Suprapubic skin (tissue), 4 donors: Measurements from ENCODE around the gene HIPK4. TPM values are rescaled to one million over a fixed set of nuclear protein-coding genes. Genes with fewer than 3 reads are reported as not detected.

Experiments
- DNase-seq, 2 donors: peaks; one replicate each; pipeline ENCODE4 v3.0.0-alpha.2; 2019; ENCODE audit warnings: low spot score in 2 of 2
- H3K27ac ChIP-seq: fragments of 200-600 bp; sonication (generic); one replicate; pipeline ENCODE4 v1.5.1; 2019
- H3K27me3 ChIP-seq: fragments of 200-600 bp; sonication (generic); one replicate; pipeline ENCODE4 v1.5.1; 2019
- H3K36me3 ChIP-seq: fragments of 200-600 bp; sonication (generic); one replicate; pipeline ENCODE4 v1.5.1; 2019
- H3K4me1 ChIP-seq: fragments of 200-600 bp; sonication (generic); one replicate; pipeline ENCODE4 v1.5.1; 2019
- H3K4me3 ChIP-seq: fragments of 200-600 bp; sonication (generic); one replicate; pipeline ENCODE4 v1.5.1; 2019; ENCODE audit warnings: mild to moderate bottlenecking
- H3K9me3 ChIP-seq: fragments of 200-600 bp; sonication (generic); one replicate; pipeline ENCODE4 v1.5.1; 2019
- CTCF ChIP-seq, 2 donors: fragments of 200-600 bp in 1 of 2; fragments of 450-650 bp in 1 of 2; sonication (generic) in 1 of 2; IDR thresholded peaks; one replicate each; pipeline ENCODE4 v1.5.1; 2016 to 2019; ENCODE audit warnings: antibody characterized with exemption in 2 of 2, mild to moderate bottlenecking in 1 of 2, moderate library complexity in 1 of 2
- EP300 ChIP-seq: sonication (generic); formaldehyde crosslinking; IDR thresholded peaks from one replicate; pipeline ENCODE4 v1.6.1; 2017; ENCODE audit warnings: antibody characterized with exemption
- POLR2A ChIP-seq, 2 donors: fragments of 450-650 bp; IDR thresholded peaks; one replicate each; pipeline ENCODE4 v1.6.1; 2017; ENCODE audit warnings: antibody characterized with exemption in 2 of 2, mild to moderate bottlenecking in 2 of 2, moderate library complexity in 2 of 2
- POLR2AphosphoS5 ChIP-seq, 3 donors: sonication (generic); formaldehyde crosslinking; IDR thresholded peaks; one replicate each; pipeline ENCODE4 v1.6.1; 2017; ENCODE audit warnings: antibody characterized with exemption in 3 of 3
- WGBS: methylation state at CpG from one replicate; pipeline ENCODE4 v1.1.5; 2018; 5-methylcytosine and 5-hydroxymethylcytosine counted together
- total RNA-seq, 4 donors: library from RNA; depleted of rRNA; stranded (reverse); fragments of >200 nt; gene quantifications; one replicate each; pipeline ENCODE4 v1.1.0, GENCODE V29; 2016

Gene HIPK4
- total RNA-seq, 4 donors from 2014 or later = 0.21 to 0.47 (median 0.42) TPM; not detected in 1

- H3K27ac ChIP-seq = no peak overlapping the region
- no peaks in the 10 kb centered on the region for H3K27me3 ChIP-seq
- TF ChIP-seq POLR2AphosphoS5 (IDR thresholded peaks at IDR 0.05) (no peak), CTCF (IDR thresholded peaks at IDR 0.05) (no peak), POLR2A (IDR thresholded peaks at IDR 0.05) (no peak), EP300 (no peak)
- peaks cover 71% of the 10 kb centered on the region for H3K36me3 ChIP-seq
- no peak for DNase-seq
- no peak overlapping the region for H3K4me3 ChIP-seq
- peaks cover 8% of the 10 kb centered on the region for H3K4me1 ChIP-seq
- H3K9me3 ChIP-seq = no peaks in the 10 kb centered on the region
- 93% methylated on average over 6 of the region's 6 CpGs for WGBS
These were observed 57.3 kb downstream of the HIPK4 start for GRCh38 chr19:40332669-40333068.

GRCh38 chr19:40331052-40331451 is 58.9 kb downstream of the HIPK4 start:
- H3K4me3 ChIP-seq = no peak overlapping the region
- no peak overlapping the region for H3K27ac ChIP-seq
- no peak for DNase-seq
- 65% methylated on average over 5 of the region's 5 CpGs for WGBS
- no peaks in the 10 kb centered on the region for H3K9me3 ChIP-seq
- TF ChIP-seq POLR2AphosphoS5 (IDR thresholded peaks at IDR 0.05) (no peak), POLR2A (IDR thresholded peaks at IDR 0.05) (no peak), CTCF (IDR thresholded peaks at IDR 0.05) (no peak), EP300 (no peak)
- H3K4me1 ChIP-seq = peaks cover 8% of the 10 kb centered on the region
- no peaks in the 10 kb centered on the region for H3K27me3 ChIP-seq
- H3K36me3 ChIP-seq = peaks cover 81% of the 10 kb centered on the region

Other genes with a start within 250 kb of the HIPK4 start
- 10 to 100 TPM; 11.0 to 20.4 (median 17.1) TPM for gene MAP3K10, start 198.8 kb downstream of the HIPK4 start, total RNA-seq
- not detected for gene TTC9B, start 171.8 kb downstream of the HIPK4 start, total RNA-seq
- under 1 TPM in 1 of 4 donors, not detected in 3; 0.26 TPM for gene CCNP, start 163.5 kb downstream of the HIPK4 start, total RNA-seq
- 100 to 1,000 TPM in 2 of 4 donors, 10 to 100 TPM in 2; 76.4 to 146 (median 92.3) TPM for gene AKT2, start 104.8 kb downstream of the HIPK4 start, total RNA-seq
- gene C19orf47, start 41.8 kb downstream of the HIPK4 start, total RNA-seq = 10 to 100 TPM; 14.8 to 34.9 (median 16.3) TPM
- 100 to 1,000 TPM; 173 to 231 (median 202) TPM for gene PLD3, start 41.5 kb downstream of the HIPK4 start, total RNA-seq
- gene PRX, start 23.2 kb upstream of the HIPK4 start, total RNA-seq = 1 to 10 TPM; 4.1 to 7.3 (median 4.8) TPM
- 10 to 100 TPM in 3 of 4 donors, 1 to 10 TPM in 1; 8.5 to 33.9 (median 20.6) TPM for gene SERTAD1, start 35.8 kb upstream of the HIPK4 start, total RNA-seq
- gene SERTAD3, start 54.2 kb upstream of the HIPK4 start, total RNA-seq = 10 to 100 TPM; 16.4 to 29.8 (median 19.1) TPM
- 100 to 1,000 TPM; 117 to 172 (median 142) TPM for gene BLVRB, start 75.6 kb upstream of the HIPK4 start, total RNA-seq
- 1 to 10 TPM in 1 of 4 donors, under 1 TPM in 3; 0.30 to 1.2 (median 0.71) TPM for gene SPTBN4, start 76.8 kb upstream of the HIPK4 start, total RNA-seq
- 10 to 100 TPM; 42.2 to 58.3 (median 51.1) TPM for gene SHKBP1, start 186.7 kb upstream of the HIPK4 start, total RNA-seq
- 100 to 1,000 TPM; 108 to 236 (median 121) TPM for gene LTBP4, start 211.2 kb upstream of the HIPK4 start, total RNA-seq